K562 (cell line): ENCODE measurements around the gene RAB38. TPM values are rescaled to one million over a fixed set of nuclear protein-coding genes. Genes with fewer than 3 reads are reported as not detected.

Source experiments
- ATAC-seq: fragments of 200-7000 bp; cut with Tn5 transposase; 3 replicates; pipeline ENCODE4 v1.9.1; 2020; ENCODE audit warnings: moderate library complexity
- BruUV-seq: library from RNA; stranded (reverse); fragments of 400-500 nt; replicated peaks from 2 replicates; lab custom pipeline; 2021; lab: Mats Ljungman, UMichigan
- CTCF ChIA-PET: fragments of 300-600 bp; formaldehyde crosslinking; extraction: SDS; loops from one replicate; lab custom pipeline; 2021; ENCODE audit warnings: low intra/inter-chr PET ratio; lab: Yijun Ruan, JAX
- POLR2A ChIA-PET: fragments of 300-600, 350-650 bp; sonication (Branson Sonifier 250); formaldehyde crosslinking; extraction: SDS; loops from one replicate; lab custom pipeline; 2021; ENCODE audit warnings: antibody characterized with exemption, inconsistent platforms; lab: Yijun Ruan, JAX
- DNase-seq, 4 experiments: peaks; one replicate each; pipeline versions ENCODE4 v3.0.0 to v3.0.0-alpha.2; 2011 to 2018; ENCODE audit warnings: low spot score in 3 of 4, mixed read lengths in 3 of 4; ENCODE audit errors: extremely low read depth in 1 of 4
- FAIRE-seq: peaks from 2 replicates; lab custom pipeline; 2011; peaks lifted over from hg19 to GRCh38; lab: Jason Lieb, UNC
- H2AFZ ChIP-seq: 2 replicates; pipeline ENCODE4 v1.6.0; 2011; ENCODE audit warnings: low read depth, low read length, control low read depth, inconsistent platforms
- H3K27ac ChIP-seq: fragments of 200-600 bp; 3 replicates; pipeline ENCODE4 v1.8.0; 2011; ENCODE audit warnings: low read depth, mild to moderate bottlenecking, control low read depth, inconsistent platforms, low read length, moderate library complexity, mixed read lengths; ENCODE audit errors: extremely low read depth
- H3K27me3 ChIP-seq, 2 experiments: fragments of 300-600 bp in 1 of 2; 2 replicates in 1 of 2; 3 replicates in 1 of 2; pipeline versions ENCODE4 v1.6.0 to v1.8.0; 2011; ENCODE audit warnings: inconsistent platforms in 2 of 2, low read length in 2 of 2, mild to moderate bottlenecking in 1 of 2, mixed read lengths in 1 of 2, moderate library complexity in 1 of 2; ENCODE audit not compliant: control insufficient read depth in 2 of 2, insufficient read depth in 2 of 2
- H3K36me3 ChIP-seq: fragments of 300-600 bp; 3 replicates; pipeline ENCODE4 v1.8.0; 2011; ENCODE audit warnings: mild to moderate bottlenecking, low read length, inconsistent platforms; ENCODE audit not compliant: control insufficient read depth, insufficient read depth
- H3K4me1 ChIP-seq, 2 experiments: fragments of 200-600 bp in 1 of 2; replicated peaks in 1 of 2; 2 replicates in 1 of 2; 3 replicates in 1 of 2; pipeline versions ENCODE4 v1.5.1 to v1.8.0; 2011; ENCODE audit warnings: inconsistent platforms in 2 of 2, low read length in 2 of 2, mild to moderate bottlenecking in 1 of 2, mixed read lengths in 1 of 2, moderate library complexity in 1 of 2; ENCODE audit not compliant: control insufficient read depth in 2 of 2, insufficient read depth in 2 of 2
- H3K4me2 ChIP-seq: 2 replicates; pipeline ENCODE4 v1.6.1; 2011; ENCODE audit warnings: low read length, control low read depth, inconsistent platforms, mixed read lengths; ENCODE audit not compliant: insufficient read depth
- H3K4me3 ChIP-seq: fragments of 200-600 bp; sonication (generic), shearing (Covaris generic); 2 replicates; pipeline ENCODE4 v1.5.1; 2016; ENCODE audit warnings: control low read depth, inconsistent platforms
- H3K79me2 ChIP-seq: fragments of 200-600 bp; 3 replicates; pipeline ENCODE4 v1.8.0; 2011; ENCODE audit warnings: low read length, inconsistent platforms; ENCODE audit not compliant: control insufficient read depth, insufficient read depth
- H3K9ac ChIP-seq, 2 experiments: 2 replicates each; pipeline versions ENCODE4 v1.6.0 to v1.6.1; 2011; ENCODE audit warnings: low read depth in 2 of 2, low read length in 2 of 2, control low read depth in 1 of 2, inconsistent platforms in 1 of 2, mild to moderate bottlenecking in 1 of 2, mixed read lengths in 1 of 2; ENCODE audit not compliant: insufficient read depth in 1 of 2
- H3K9me1 ChIP-seq: one replicate; pipeline ENCODE4 v1.6.0; 2011; ENCODE audit warnings: inconsistent platforms, mild to moderate bottlenecking, low read length, moderate library complexity; ENCODE audit not compliant: control insufficient read depth, insufficient read depth
- H3K9me3 ChIP-seq: replicated peaks from 2 replicates; pipeline ENCODE4 v1.5.1; 2011; ENCODE audit warnings: low read depth, low read length, inconsistent platforms; ENCODE audit not compliant: control insufficient read depth, insufficient read depth
- H4K20me1 ChIP-seq: replicated peaks from 2 replicates; pipeline ENCODE4 v1.6.1; 2011; ENCODE audit warnings: low read length, inconsistent platforms, mixed read lengths; ENCODE audit not compliant: control insufficient read depth, insufficient read depth
- DEAF1 ChIP-seq: fragments of 450-650 bp; formaldehyde crosslinking; IDR thresholded peaks from 2 replicates; pipeline ENCODE4 v1.4.0; 2020; ENCODE audit warnings: mild to moderate bottlenecking, moderate library complexity
- JUN ChIP-seq, 2 experiments: sonication (generic) in 1 of 2; formaldehyde crosslinking in 1 of 2; IDR thresholded peaks; 2 replicates each; pipeline versions ENCODE4 v1.6.1 to v1.8.0; 2012 to 2022; ENCODE audit warnings: borderline replicate concordance in 2 of 2, mild to moderate bottlenecking in 2 of 2, improper control_type of control experiment in 1 of 2, low read depth in 1 of 2, low read length in 1 of 2, missing genetic modification reagents in 1 of 2
- REST ChIP-seq, 2 experiments: fragments of 450-650 bp; formaldehyde crosslinking in 1 of 2; IDR thresholded peaks; 2 replicates each; pipeline versions ENCODE4 v1.4.0 to v1.6.1; 2014 to 2020; ENCODE audit warnings: mild to moderate bottlenecking in 2 of 2, borderline replicate concordance in 1 of 2, low read depth in 1 of 2
- UBTF ChIP-seq, 2 experiments: IDR thresholded peaks; 2 replicates each; pipeline ENCODE4 v1.6.1; 2012; ENCODE audit warnings: improper control_type of control experiment in 2 of 2, low read depth in 2 of 2, low read length in 2 of 2, borderline replicate concordance in 1 of 2
- ZNF3 ChIP-seq: fragments of 250-450 bp; sonication (Bioruptor Pico); IDR thresholded peaks from 2 replicates; pipeline ENCODE4 v1.5.0; 2021; ENCODE audit warnings: mild to moderate bottlenecking, moderate library complexity
- ZNF384 ChIP-seq: IDR thresholded peaks from 2 replicates; pipeline ENCODE4 v1.6.1; 2012; ENCODE audit warnings: low read depth, low read length, improper control_type of control experiment
- WGBS: fragments of 100-300 bp; shearing (Covaris generic); methylation state at CpG from one replicate; pipeline ENCODE4 v1.1.6; 2016; ENCODE audit warnings: low coverage, mixed read lengths; ENCODE audit not compliant: insufficient coverage; ENCODE audit errors: missing lambda C conversion rate; 5-methylcytosine and 5-hydroxymethylcytosine counted together
- in situ Hi-C: fragments of 300-500 bp; cut with MboI; formaldehyde crosslinking; loops from 4 replicates; pipeline ENCODE4 v1.15.0; 2018; ENCODE audit warnings: inconsistent platforms, mixed read lengths
- intact Hi-C: fragments of 100-400 bp; cut with micrococcal nuclease; formaldehyde crosslinking; loops from 2 replicates; pipeline ENCODE4 v1.14.2; 2022
- polyA plus RNA-seq, 8 experiments: library from polyadenylated mRNA; depleted of rRNA in 4 of 8; stranded (reverse) in 5 of 8; unstranded in 3 of 8; fragments of >200 nt; fragmentation: Nextera tagmentation in 2 of 8; fragmentation: Illumina TruSeq in 1 of 8; extraction: Ambion mirVana in 2 of 8; extraction: Trizol in 1 of 8; gene quantifications; 2 replicates each; pipeline versions ENCODE4 v1.2.1 to v1.2.3, GENCODE V29; 2011 to 2014; ENCODE audit warnings: inconsistent platforms in 1 of 8, missing spikeins in 1 of 8
- total RNA-seq, 7 experiments: library from RNA; depleted of rRNA in 6 of 7; stranded (reverse); fragments of >200 nt in 6 of 7; fragmentation: Illumina TruSeq in 2 of 7; extraction: Trizol in 2 of 7; gene quantifications; 2 replicates each; pipeline versions ENCODE4 v1.2.1 to v1.2.3, GENCODE V29; 2011 to 2021; ENCODE audit warnings: low replicate concordance in 1 of 7

The RAB38 gene
- total and polyA plus RNA-seq, 9 of the 15 experiments (the other 6 are each of a cell fraction or from before 2014, with no cell fraction given): 0.59 to 2.9 (median 2.2) TPM

- Histone ChIP-seq H2AFZ (no peak overlapping the region), H3K4me1 (no peaks in the 10 kb centered on the region), H3K4me3 (no peak overlapping the region), H3K36me3 (no peaks in the 10 kb centered on the region), H3K9ac (no peak overlapping the region), H3K9me1 (no peaks in the 10 kb centered on the region), H3K27me3 (no peaks in the 10 kb centered on the region), H4K20me1 (no peaks in the 10 kb centered on the region), H3K27ac (no peak overlapping the region), H3K79me2 (no peaks in the 10 kb centered on the region), H3K4me2 (no peak overlapping the region), H3K9me3 (no peaks in the 10 kb centered on the region)
- in situ Hi-C loops (no loop called here), intact Hi-C loops (loop anchor here (1.0 to 5.0 kb wide), 5 partner anchors 87 to 441 kb away; no protein-coding TSS in a partner anchor)
- DNase-seq (peak; percentile 33 to 73 (median 48)), ATAC-seq (peak; percentile 99), FAIRE-seq (peak; percentile 85)
- WGBS: 1% methylated on average over 9 of the region's 9 CpGs
- POLR2A ChIA-PET: no interaction called here
- BruUV-seq: no TSS peak
- CTCF ChIA-PET: interaction anchor here (1.1 to 2.0 kb wide), 3 partner anchors 391 to 641 kb away, joined by 4 to 14 read pairs (median 7); no protein-coding TSS in a partner anchor
- no peak for TF ChIP-seq ZNF3 (CRISPR knock-in tag)
- TF ChIP-seq REST (IDR thresholded peaks at IDR 0.05; ENCODE audit: borderline replicate concordance): peak; percentile 79
- TF ChIP-seq REST (CRISPR knock-in tag; IDR thresholded peaks at IDR 0.05; ENCODE audit: low read depth): no peak
- no peak for TF ChIP-seq UBTF (IDR thresholded peaks at IDR 0.05; ENCODE audit: borderline replicate concordance in 1 of 2, low read depth in 2 of 2, low read length in 2 of 2)
- TF ChIP-seq DEAF1 (CRISPR knock-in tag): peak; percentile 42; the same call in 1 of the 2 replicates
- TF ChIP-seq ZNF384: peak; percentile 72; the same call in 1 of the 2 replicates
- TF ChIP-seq JUN (IDR thresholded peaks at IDR 0.05; ENCODE audit: borderline replicate concordance, low read depth, low read length): 0 out of 2 replicates have a peak, but pooled peaks have one; percentile 6
- TF ChIP-seq JUN (CRISPR knock-in tag; IDR thresholded peaks at IDR 0.05; ENCODE audit: borderline replicate concordance): no peak
Measured at GRCh38 chr11:88103337-88104206, 71.7 kb downstream of the RAB38 start.
